GM10248 (cell line): ENCODE data around the gene LRPAP1.

Experiments used
- CTCF ChIA-PET: fragments of 300-600 bp; sonication (Branson Sonifier 250); formaldehyde crosslinking; extraction: SDS; loops from one replicate; lab custom pipeline; 2021; ENCODE audit warnings: antibody characterized with exemption; lab: Yijun Ruan, JAX
- POLR2A ChIA-PET: fragments of 350-650 bp; sonication (Branson Sonifier 250); formaldehyde crosslinking; extraction: SDS; loops from one replicate; lab custom pipeline; 2020; ENCODE audit warnings: antibody characterized with exemption; lab: Yijun Ruan, JAX
- DNase-seq: peaks from one replicate; pipeline ENCODE4 v3.0.0; 2012; ENCODE audit errors: extremely low spot score
- CTCF ChIP-seq: IDR thresholded peaks from 2 replicates; pipeline ENCODE4 v1.5.1; 2012; ENCODE audit warnings: mild to moderate bottlenecking, low read depth; ENCODE audit errors: extremely low read depth, missing control alignments, control extremely low read depth

LRPAP1 gene

DNA sequence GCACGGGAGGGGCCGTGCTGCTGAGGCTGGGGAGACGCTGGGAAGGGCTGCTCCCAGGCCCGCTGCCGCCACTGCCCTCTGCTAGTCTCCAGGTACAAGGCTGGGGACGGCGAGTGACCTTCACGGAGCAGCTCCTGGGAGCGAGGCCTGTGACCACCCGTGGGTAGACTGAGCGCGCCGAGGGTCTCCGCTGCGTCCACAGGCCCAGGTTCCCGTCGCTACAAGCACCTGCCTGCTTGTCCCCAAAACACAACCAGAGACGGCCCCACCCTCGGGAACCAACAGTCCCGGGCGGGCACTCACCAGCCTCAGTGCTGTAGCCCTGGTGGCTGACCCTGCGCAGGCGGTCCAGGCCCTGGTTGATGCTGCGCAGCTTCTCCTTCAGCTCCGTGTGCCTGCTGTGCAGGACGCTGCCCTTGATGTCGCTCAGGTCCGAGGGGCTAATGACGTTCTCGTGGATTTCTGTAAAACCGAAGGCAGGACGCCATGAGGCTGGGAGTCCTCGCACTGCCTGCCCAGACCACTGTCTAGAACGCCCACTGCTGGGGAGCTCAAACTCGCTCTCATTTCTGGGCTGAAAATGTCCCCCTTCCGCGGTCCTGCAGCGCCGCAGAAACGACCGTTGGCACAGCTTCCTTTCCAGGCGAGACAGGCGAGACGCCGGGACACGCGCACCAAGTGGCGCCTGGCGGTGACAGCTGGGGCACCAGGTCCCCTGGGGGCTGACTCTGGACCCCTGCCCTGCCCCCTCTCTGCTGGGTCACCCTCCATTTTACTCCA is 14.3 kb downstream of the LRPAP1 start:
- DNase-seq = no peak
- POLR2A ChIA-PET = no interaction called here
- no peak for TF ChIP-seq CTCF
- CTCF ChIA-PET = interaction anchor here (0.8 to 3.4 kb wide), 3 partner anchors 9 to 37 kb away, joined by 3 to 11 read pairs (median 3); no protein-coding TSS in a partner anchor

DNA sequence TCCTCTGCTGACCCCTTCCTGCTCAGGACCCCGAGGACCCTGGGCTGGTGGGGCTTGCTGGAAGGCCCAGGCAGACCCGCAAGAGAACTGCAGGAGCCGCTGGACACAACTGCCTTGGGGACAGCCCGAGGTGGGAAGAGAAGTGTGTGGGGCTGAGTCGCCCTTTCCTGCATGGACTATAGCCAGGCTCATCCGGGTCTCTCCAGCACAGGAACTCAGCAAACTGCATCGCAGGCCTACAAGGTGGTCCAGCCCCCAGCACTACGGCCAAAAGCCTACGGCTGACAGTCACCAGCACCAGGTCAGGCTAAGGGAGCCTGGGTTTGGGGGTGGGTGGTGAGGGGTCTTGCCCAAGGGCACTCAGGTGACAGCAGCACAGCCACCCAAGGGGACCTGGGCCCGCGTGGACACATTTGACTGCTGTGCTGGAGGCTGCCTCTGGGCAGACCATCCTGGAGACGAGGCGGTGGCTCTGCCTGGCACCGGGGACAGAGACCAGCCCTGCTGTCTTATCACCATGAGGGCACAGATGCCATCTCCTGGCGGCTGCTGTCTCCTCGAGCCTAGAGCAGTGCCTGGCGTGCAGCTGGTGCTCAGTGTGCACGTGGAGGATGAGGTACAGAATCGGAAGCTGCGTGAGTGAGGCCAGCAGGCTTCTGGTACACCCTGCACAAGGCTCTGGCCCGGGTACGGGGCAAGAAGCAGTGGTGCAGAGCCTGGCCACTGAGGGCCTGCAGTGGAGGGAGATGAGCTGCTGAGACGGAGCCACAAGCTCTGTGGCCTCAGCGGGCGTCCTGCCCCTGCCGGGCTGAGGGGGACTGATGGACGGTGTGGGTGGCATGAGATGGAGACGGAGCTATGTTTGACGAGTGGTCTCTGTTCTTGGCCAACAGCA is 15.1 kb downstream of the LRPAP1 start:
- no peak for DNase-seq
- ChIA-PET POLR2A (no interaction called here), CTCF (interaction anchor here (0.8 to 3.4 kb wide), 2 partner anchors 9 to 37 kb away, joined by 3 to 11 read pairs; no protein-coding TSS in a partner anchor)
- no peak for TF ChIP-seq CTCF

DNA sequence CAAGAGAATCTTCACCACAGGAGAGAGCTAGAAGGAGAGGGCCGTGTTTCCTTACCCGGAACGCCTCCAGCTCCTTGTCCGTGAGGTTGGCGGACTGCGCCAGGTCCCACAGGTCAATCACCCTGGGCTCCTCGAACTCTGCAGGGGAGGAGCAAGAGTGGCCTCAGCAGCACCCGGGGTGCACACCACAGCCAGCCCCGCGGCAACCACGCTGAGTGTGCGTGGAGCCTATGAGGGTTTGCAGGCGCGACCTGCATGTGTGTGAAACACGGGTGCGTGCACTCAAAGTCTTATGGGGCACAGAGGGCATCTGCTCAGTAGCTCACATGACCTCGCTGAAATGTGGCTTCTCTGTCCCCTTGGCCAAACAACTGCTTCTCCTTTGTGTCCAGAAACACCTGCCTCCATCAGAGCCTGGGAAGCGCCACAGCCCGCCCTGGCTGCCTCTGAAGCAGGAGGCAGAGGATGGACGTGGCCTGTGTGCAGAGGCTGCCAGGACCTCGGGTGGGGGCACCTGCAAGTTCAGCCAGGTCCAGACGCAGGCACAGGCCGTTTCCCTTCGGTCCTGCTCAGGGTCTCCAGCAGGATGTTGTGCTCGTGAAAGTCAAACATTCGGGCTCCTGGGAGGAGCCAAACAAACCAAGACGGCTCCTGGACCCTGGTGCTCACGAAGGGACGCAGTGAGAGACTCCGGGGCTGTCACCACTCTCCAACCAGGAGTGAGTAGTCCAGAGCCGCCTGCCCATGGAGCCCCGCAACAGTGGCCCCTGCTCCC is 16.0 kb downstream of the LRPAP1 start:
- CTCF ChIA-PET = interaction anchor here (3.9 kb wide), 1 partner anchor 35 kb away, joined by 16 read pairs; no protein-coding TSS in a partner anchor
- no peak for TF ChIP-seq CTCF
- POLR2A ChIA-PET = no interaction called here
- no peak for DNase-seq

DNA sequence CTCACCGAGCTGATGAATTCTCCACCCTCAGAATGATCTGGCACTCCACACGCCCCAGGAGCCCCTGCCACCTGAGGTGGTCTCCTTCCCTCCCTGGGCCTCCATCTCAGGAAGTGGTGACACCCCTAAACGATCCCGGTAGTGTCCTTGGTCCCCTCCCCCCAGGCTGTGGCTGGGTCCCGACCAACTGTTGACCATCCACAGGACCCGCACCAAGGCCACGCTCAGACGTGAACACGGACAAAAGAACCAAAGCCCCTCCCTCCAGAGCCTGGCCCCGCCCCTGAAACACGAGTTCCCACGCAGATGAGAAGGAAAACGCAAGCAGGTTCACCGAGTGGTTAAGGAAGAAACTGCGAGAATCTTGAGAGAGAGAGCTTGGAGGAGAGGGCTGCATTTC is 16.6 kb downstream of the LRPAP1 start:
- ChIA-PET POLR2A (no interaction called here), CTCF (interaction anchor here (1.9 to 3.9 kb wide), 2 partner anchors 10 to 34 kb away, joined by 8 to 16 read pairs; no protein-coding TSS in a partner anchor)
- no peak for DNase-seq
- TF ChIP-seq CTCF = no peak

- no peak for TF ChIP-seq CTCF
- no peak for DNase-seq
- CTCF ChIA-PET = interaction anchor here (1.0 to 3.9 kb wide), 3 partner anchors 10 to 34 kb away, joined by 3 to 16 read pairs (median 8); no protein-coding TSS in a partner anchor
- POLR2A ChIA-PET = no interaction called here
These were observed 17.3 kb downstream of the LRPAP1 start for GRCh38 chr4:3514806-3515501.
